Mucosa of rectum (tissue), 2 donors: ENCODE results near the gene SLC23A2.
"Not testable (repeated sequence)": the region's sequence is repeated elsewhere in the genome, so short reads cannot be mapped to it uniquely, and the experiment has no call there.

Source experiments
- H3K27ac ChIP-seq, 2 donors: one replicate each; pipeline ENCODE4 v1.7.0; 2013; ENCODE audit warnings: inconsistent platforms in 2 of 2, low read depth in 2 of 2, low read length in 2 of 2
- H3K27me3 ChIP-seq, 2 donors: one replicate each; pipeline ENCODE4 v1.7.0; 2013; ENCODE audit warnings: low read length in 2 of 2; ENCODE audit not compliant: control insufficient read depth in 2 of 2, insufficient read depth in 2 of 2
- H3K36me3 ChIP-seq, 2 donors: one replicate each; pipeline ENCODE4 v1.7.0; 2013; ENCODE audit warnings: low read length in 2 of 2; ENCODE audit not compliant: control insufficient read depth in 2 of 2, insufficient read depth in 2 of 2
- H3K4me1 ChIP-seq, 2 donors: one replicate each; pipeline ENCODE4 v1.7.0; 2013; ENCODE audit warnings: low read length in 2 of 2, mild to moderate bottlenecking in 1 of 2; ENCODE audit not compliant: control insufficient read depth in 2 of 2, insufficient read depth in 2 of 2
- H3K4me3 ChIP-seq, 2 donors: one replicate each; pipeline ENCODE4 v1.7.0; 2013; ENCODE audit warnings: low read length in 2 of 2
- H3K9ac ChIP-seq, 2 donors: one replicate each; pipeline ENCODE4 v1.7.0; 2013; ENCODE audit warnings: low read length in 2 of 2, low read depth in 1 of 2, mild to moderate bottlenecking in 1 of 2
- H3K9me3 ChIP-seq, 2 donors: one replicate each; pipeline ENCODE4 v1.7.0; 2013; ENCODE audit warnings: low read length in 2 of 2; ENCODE audit not compliant: control insufficient read depth in 2 of 2
- donor health status: healthy.
- donor health status: Normal muscosa, but diverticular disease.

SLC23A2 gene

GRCh38 chr20:4922186-4922585 lies 79.1 kb downstream of the SLC23A2 start:
- Histone ChIP-seq H3K36me3 (no peaks in the 10 kb centered on the region), H3K4me1 (peaks cover 6 to 10% of the 10 kb centered on the region in 2 donors), H3K27me3 (no peaks in the 10 kb centered on the region), H3K27ac (no peak overlapping the region), H3K9ac (no peak overlapping the region), H3K9me3 (no peaks in the 10 kb centered on the region), H3K4me3 (no peak overlapping the region)

- H3K4me3 ChIP-seq, H3K27me3 ChIP-seq, H3K36me3 ChIP-seq, H3K9me3 ChIP-seq, H3K9ac ChIP-seq, H3K27ac ChIP-seq, H3K4me1 ChIP-seq: not testable (repeated sequence)
Measured at GRCh38 chr20:4921271-4921670, 80.0 kb downstream of the SLC23A2 start.

DNA sequence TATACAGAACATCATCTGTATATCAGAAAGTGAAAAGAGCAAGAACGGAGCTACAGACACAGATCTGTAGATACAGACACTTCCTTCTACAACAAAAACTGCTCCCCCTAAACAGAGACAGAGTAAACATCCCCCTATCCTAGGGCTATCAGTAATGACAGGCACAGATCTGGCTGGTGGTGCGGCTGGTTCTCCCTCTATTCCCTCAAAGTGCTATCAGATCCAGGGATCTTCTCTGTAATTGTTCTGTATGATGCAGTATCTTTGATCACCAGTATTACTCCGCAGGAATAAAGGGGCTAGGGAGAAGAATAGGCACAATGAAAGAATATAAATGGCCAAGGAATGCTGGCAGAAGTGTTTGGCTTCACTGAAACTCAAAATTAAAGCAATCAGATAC lies 80.7 kb downstream of the SLC23A2 start:
- Histone ChIP-seq H3K27me3 (no peaks in the 10 kb centered on the region), H3K4me1 (peaks cover 5% of the 10 kb centered on the region in 2 donors), H3K4me3 (no peak overlapping the region), H3K9me3 (no peaks in the 10 kb centered on the region), H3K27ac (no peak overlapping the region), H3K9ac (no peak overlapping the region), H3K36me3 (no peaks in the 10 kb centered on the region)

DNA sequence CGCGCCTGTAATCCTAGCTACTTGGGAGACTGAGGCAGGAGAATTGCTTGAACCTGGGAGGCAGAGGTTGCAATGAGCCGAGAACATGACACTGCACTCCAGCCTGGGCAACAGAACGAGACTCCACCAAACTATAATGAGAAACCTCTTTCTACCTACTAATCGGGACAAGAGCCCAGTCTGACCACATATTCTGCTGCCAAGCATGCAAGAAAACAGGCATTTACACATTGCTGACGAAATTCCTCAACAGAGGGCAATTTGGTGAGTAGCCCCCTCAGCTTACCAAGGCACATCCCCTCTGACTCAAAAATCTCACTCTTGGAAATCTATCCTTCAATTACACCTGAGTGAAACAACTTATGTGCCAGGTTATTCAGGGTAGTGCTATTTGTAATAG lies 81.2 kb downstream of the SLC23A2 start:
- Histone ChIP-seq H3K9me3 (no peaks in the 10 kb centered on the region), H3K4me1 (peaks cover 2% of the 10 kb centered on the region in 2 donors), H3K36me3 (no peaks in the 10 kb centered on the region), H3K9ac (no peak overlapping the region), H3K27ac (no peak overlapping the region), H3K4me3 (no peak overlapping the region), H3K27me3 (no peaks in the 10 kb centered on the region)

DNA sequence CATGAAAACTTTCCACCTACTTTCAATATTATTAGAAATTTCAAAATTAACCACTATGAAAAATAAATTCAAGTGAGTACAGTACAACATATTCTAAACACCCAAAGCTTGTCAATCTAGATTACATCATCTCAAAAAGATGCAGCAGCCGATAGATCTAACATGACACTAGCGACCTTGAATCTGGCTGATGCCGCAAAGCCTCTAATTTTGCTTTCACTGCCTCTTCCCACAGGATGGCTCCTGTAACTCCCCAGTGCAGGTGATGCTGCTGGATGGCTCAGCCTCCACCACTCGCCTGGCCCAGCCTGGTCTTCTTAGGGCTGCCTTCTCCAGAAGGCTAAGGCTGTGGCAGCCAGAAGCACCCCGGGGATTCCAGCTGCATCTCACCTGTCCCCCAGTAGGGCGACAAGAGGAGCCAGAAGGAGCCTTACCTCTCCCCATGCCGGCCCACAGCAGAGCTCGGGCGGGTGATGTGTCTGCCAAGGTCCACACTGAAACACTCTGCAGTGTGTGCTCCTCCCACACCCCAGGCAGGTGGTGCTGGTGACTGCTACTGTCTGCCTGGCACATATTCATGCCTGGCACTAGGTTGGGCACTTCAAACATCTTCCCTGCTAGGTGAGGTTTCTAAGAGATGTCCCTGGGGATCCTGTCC lies 82.1 kb downstream of the SLC23A2 start:
- H3K9me3 ChIP-seq = no peaks in the 10 kb centered on the region
- H3K4me3 ChIP-seq = no peak overlapping the region
- H3K4me1 ChIP-seq = peaks cover 2% of the 10 kb centered on the region in 2 donors
- H3K27ac ChIP-seq = no peak overlapping the region
- no peak overlapping the region for H3K9ac ChIP-seq
- no peaks in the 10 kb centered on the region for H3K27me3 ChIP-seq
- no peaks in the 10 kb centered on the region for H3K36me3 ChIP-seq

DNA sequence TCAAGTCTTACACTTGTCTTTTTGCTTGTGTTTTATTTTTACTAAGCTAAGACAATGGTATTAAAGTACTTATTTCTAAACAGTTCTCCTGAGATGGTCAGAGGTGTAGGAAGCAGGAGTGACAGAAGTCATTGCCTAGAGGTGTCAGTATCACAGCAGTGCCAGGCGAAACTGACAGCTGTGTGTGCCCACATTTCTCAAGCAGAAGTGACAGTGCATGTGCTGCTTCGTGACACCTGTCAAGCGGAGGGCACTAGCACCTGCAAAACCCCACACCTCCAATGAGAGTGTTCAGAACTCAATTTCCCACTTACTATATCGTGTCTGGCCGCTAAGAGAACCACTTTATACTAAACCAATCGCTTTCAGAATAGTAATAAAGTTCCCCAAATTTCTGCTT lies 82.8 kb downstream of the SLC23A2 start:
- H3K27ac ChIP-seq = no peak overlapping the region

GRCh38 chr20:4916971-4917881 lies 84.1 kb downstream of the SLC23A2 start:
- Histone ChIP-seq H3K27ac (no peak overlapping the region), H3K4me3 (no peak overlapping the region), H3K27me3 (no peaks in the 10 kb centered on the region), H3K9me3 (no peaks in the 10 kb centered on the region), H3K9ac (no peak overlapping the region), H3K36me3 (no peaks in the 10 kb centered on the region), H3K4me1 (peaks cover 2% of the 10 kb centered on the region in 2 donors)

More for the DNA sequence above, 82.8 kb downstream of the SLC23A2 start:
- peaks cover 2% of the 10 kb centered on the region in 2 donors for H3K4me1 ChIP-seq
- H3K4me3 ChIP-seq = no peak overlapping the region
- no peaks in the 10 kb centered on the region for H3K36me3 ChIP-seq
- H3K9ac ChIP-seq = no peak overlapping the region
- H3K27me3 ChIP-seq = no peaks in the 10 kb centered on the region
- no peaks in the 10 kb centered on the region for H3K9me3 ChIP-seq

GRCh38 chr20:4913147-4913546 lies 88.2 kb downstream of the SLC23A2 start:
- H3K4me1 ChIP-seq = peaks cover 0 to 2% of the 10 kb centered on the region in 2 donors
- H3K36me3 ChIP-seq = no peaks in the 10 kb centered on the region
- no peak overlapping the region for H3K9ac ChIP-seq
- H3K9me3 ChIP-seq = no peaks in the 10 kb centered on the region
- H3K27me3 ChIP-seq = no peaks in the 10 kb centered on the region
- no peak overlapping the region for H3K4me3 ChIP-seq
- H3K27ac ChIP-seq = no peak overlapping the region

DNA sequence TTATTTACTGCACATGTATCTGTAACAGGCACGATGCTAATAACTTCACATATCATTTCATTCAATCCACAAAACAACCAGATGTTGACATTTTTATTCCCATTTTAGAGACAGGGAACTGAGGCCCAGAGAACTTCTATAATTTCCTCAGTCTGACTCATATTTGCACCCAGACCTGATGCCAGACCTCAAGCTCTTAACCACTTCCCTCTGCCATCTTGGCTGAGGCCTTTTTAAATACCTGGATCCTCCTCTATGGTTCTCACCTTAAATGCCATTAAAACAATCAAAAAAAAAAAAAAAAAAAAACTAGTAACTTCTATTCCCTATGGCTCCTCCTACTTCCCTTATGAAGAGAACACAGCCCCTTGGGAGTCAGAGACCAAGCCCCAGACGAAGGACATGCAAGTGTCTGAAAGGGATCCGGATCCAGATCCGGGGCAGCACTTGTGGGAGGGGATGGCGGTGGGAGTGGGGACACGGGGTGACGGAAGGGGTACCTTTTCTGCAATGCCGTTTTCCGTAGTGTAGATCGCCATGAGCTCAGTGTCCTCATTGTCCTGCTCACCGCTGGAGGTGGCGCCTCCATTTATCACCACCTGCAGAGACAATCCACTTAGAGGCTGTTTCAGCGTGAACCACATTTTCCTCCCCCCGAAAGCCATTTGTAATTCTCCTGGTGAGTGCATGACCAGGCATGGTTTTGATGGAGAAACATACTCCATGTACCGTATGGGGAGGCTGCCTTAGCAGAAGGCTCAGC lies 88.7 kb downstream of the SLC23A2 start:
- Histone ChIP-seq H3K27ac (no peak overlapping the region), H3K36me3 (no peaks in the 10 kb centered on the region), H3K9me3 (no peaks in the 10 kb centered on the region), H3K9ac (no peak overlapping the region), H3K4me3 (no peak overlapping the region), H3K27me3 (no peaks in the 10 kb centered on the region), H3K4me1 (peaks cover 0 to 2% of the 10 kb centered on the region in 2 donors)

GRCh38 chr20:4910951-4911350 lies 90.4 kb downstream of the SLC23A2 start:
- no peaks in the 10 kb centered on the region for H3K4me1 ChIP-seq
- no peak overlapping the region for H3K27ac ChIP-seq
- H3K27me3 ChIP-seq = no peaks in the 10 kb centered on the region
- no peaks in the 10 kb centered on the region for H3K9me3 ChIP-seq
- H3K36me3 ChIP-seq = no peaks in the 10 kb centered on the region
- H3K4me3 ChIP-seq = no peak overlapping the region
- no peak overlapping the region for H3K9ac ChIP-seq
